Esophagus muscularis mucosa (tissue), 4 donors: ENCODE data around the gene PYCR2. TPM values are rescaled to one million over a fixed set of nuclear protein-coding genes. Genes with fewer than 3 reads are reported as not detected.
"Not testable (repeated sequence)": the region's sequence is repeated elsewhere in the genome, so short reads cannot be mapped to it uniquely, and the experiment has no call there.

ENCODE experiments used
- DNase-seq: peaks from one replicate; pipeline ENCODE4 v3.0.0-alpha.2; 2017; ENCODE audit errors: extremely low spot score
- H3K27ac ChIP-seq, 4 donors: fragments of 200-600 bp; sonication (generic); replicated peaks in 1 of 4; 1 replicate in 3 of 4; 2 replicates in 1 of 4; pipeline ENCODE4 v1.5.1; 2016 to 2019; ENCODE audit warnings: mild to moderate bottlenecking in 1 of 4
- H3K27me3 ChIP-seq, 4 donors: fragments of 200-600 bp; sonication (generic); one replicate each; pipeline versions ENCODE4 v1.5.1 to v1.6.0; 2016 to 2019
- H3K36me3 ChIP-seq, 4 donors: fragments of 200-600 bp; sonication (generic); one replicate each; pipeline ENCODE4 v1.5.1; 2016 to 2019
- H3K4me1 ChIP-seq, 4 donors: fragments of 200-600 bp; sonication (generic); one replicate each; pipeline ENCODE4 v1.5.1; 2016 to 2019
- H3K4me3 ChIP-seq, 4 donors: fragments of 200-600 bp; sonication (generic); 1 replicate in 2 of 4; 2 replicates in 2 of 4; pipeline ENCODE4 v1.5.1; 2016 to 2019; ENCODE audit warnings: mild to moderate bottlenecking in 4 of 4, moderate library complexity in 1 of 4
- H3K9me3 ChIP-seq, 4 donors: fragments of 200-600 bp; sonication (generic); 1 replicate in 3 of 4; 2 replicates in 1 of 4; pipeline ENCODE4 v1.5.1; 2016 to 2019
- CTCF ChIP-seq, 3 experiments: fragments of 200-600 bp in 2 of 3; fragments of 450-650 bp in 1 of 3; sonication (generic) in 2 of 3; IDR thresholded peaks; one replicate each; pipeline ENCODE4 v1.5.1; 2017 to 2019; ENCODE audit warnings: antibody characterized with exemption in 3 of 3, mild to moderate bottlenecking in 2 of 3, moderate library complexity in 1 of 3
- EP300 ChIP-seq: sonication (generic); formaldehyde crosslinking; IDR thresholded peaks from one replicate; pipeline ENCODE4 v1.6.1; 2017; ENCODE audit warnings: antibody characterized with exemption
- POLR2A ChIP-seq: fragments of 450-650 bp; IDR thresholded peaks from one replicate; pipeline ENCODE4 v1.6.1; 2017; ENCODE audit warnings: antibody characterized with exemption, moderate library complexity, mild to moderate bottlenecking, low read depth
- POLR2AphosphoS5 ChIP-seq, 2 donors: sonication (generic); formaldehyde crosslinking; IDR thresholded peaks; one replicate each; pipeline ENCODE4 v1.6.1; 2017; ENCODE audit warnings: antibody characterized with exemption in 2 of 2
- WGBS: methylation state at CpG from one replicate; pipeline ENCODE4 v1.1.5; 2018; 5-methylcytosine and 5-hydroxymethylcytosine counted together
- intact Hi-C: fragments of 100-400 bp; cut with DNase I; formaldehyde crosslinking; loops from one replicate; pipeline ENCODE4 v1.15.1; 2023
- total RNA-seq, 4 donors: library from RNA; depleted of rRNA; stranded (reverse); fragments of >200 nt; gene quantifications; one replicate each; pipeline versions ENCODE4 v1.1.0 to v1.2.1, GENCODE V29; 2016

Gene PYCR2
- 10 to 100 TPM; 37.4 to 73.6 (median 58.2) TPM for total RNA-seq

DNA sequence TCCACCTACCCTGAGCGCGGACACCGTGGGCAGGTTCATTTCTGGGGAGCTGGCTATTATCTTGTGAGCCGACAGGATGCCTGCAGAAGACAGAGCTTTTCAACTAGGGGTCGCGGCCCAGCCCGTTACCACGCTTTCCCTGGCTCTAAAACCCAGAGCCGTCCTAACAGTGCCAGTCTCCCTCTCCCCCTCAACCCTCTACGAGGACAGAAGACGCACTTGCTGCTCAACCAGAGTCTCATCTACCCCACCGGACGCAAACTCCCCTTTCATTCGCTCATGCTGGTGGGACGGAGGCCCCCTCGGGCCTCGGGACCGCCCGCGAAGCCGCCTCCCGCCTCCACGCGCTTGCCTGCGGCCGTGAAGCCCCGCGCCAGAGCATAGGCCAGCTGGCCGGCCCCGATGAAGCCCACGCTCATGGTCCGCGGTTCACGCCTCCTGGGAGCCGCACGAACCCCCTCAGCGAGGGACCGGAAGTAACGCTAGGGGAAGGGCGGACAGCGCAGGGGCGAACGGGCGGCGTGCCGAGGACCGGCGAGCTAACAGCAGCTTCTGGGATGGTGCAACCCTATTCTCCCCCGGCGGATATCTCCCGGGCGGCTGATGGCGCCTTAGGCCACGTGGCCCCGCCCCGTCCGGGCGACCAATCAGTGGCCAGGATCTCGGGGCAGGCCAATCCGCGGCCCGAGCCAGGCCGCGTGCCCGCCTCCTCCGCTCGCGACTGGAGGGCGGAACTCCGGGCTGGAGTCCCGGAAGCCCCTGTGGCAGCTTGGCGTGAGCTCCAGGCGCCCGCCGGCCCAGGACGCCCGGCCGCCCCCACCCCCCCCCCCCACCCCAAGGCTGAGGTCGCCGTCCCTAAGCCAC, at the start of gene PYCR2:
TSS of gene PYCR2 (minus strand) at position 559 of the 864 bp plus-strand sequence. CDS start at position 419, 140 bp downstream.
- H3K27ac ChIP-seq = peak within 1 kb of the TSS; percentile 92 to 95 (median 93)
- H3K9me3 ChIP-seq = no peaks in the 10 kb centered on the region

GRCh38 chr1:225973158-225973557, 49.1 kb upstream of the PYCR2 start:
- no peak overlapping the region for H3K4me3 ChIP-seq
- H3K4me1 ChIP-seq = peaks cover 0 to 5% (median 4%) of the 10 kb centered on the region in 4 donors
- 69% methylated on average over 5 of the region's 5 CpGs for WGBS
- H3K9me3 ChIP-seq = no peaks in the 10 kb centered on the region
- H3K27me3 ChIP-seq = no peaks in the 10 kb centered on the region
- TF ChIP-seq EP300 = no peak
- TF ChIP-seq POLR2AphosphoS5 (IDR thresholded peaks at IDR 0.05) = no peak
- no peak for TF ChIP-seq POLR2A
- no peak for TF ChIP-seq CTCF (IDR thresholded peaks at IDR 0.05)
- intact Hi-C loops = loop anchor here (10.0 kb wide), 1 partner anchor 58 kb away; no protein-coding TSS in a partner anchor
- H3K36me3 ChIP-seq = peaks cover 4 to 14% (median 8%) of the 10 kb centered on the region in 4 donors
- no peak for DNase-seq
- no peak overlapping the region for H3K27ac ChIP-seq

More for the DNA sequence above, at the start of gene PYCR2:
- Histone ChIP-seq H3K27me3 (no peaks in the 10 kb centered on the region), H3K4me3 (peak within 1 kb of the TSS; percentile 80 to 94 (median 86)), H3K4me1 (peaks cover 29 to 54% (median 37%) of the 10 kb centered on the region in 4 donors), H3K36me3 (peaks cover 0 to 29% (median 23%) of the 10 kb centered on the region in 4 donors)
- TF ChIP-seq POLR2A (peak; percentile 31), POLR2AphosphoS5 (IDR thresholded peaks at IDR 0.05) (peak; percentile 93), CTCF (IDR thresholded peaks at IDR 0.05) (no peak)
- peak; percentile 98 for DNase-seq
- under 1% methylated on average over 21 of the region's 80 CpGs for WGBS
- intact Hi-C loops = no loop called here

- Histone ChIP-seq H3K4me3 (no peak overlapping the region), H3K27ac (no peak overlapping the region), H3K4me1 (peaks cover 0 to 5% (median 4%) of the 10 kb centered on the region in 4 donors), H3K36me3 (peaks cover 2 to 8% (median 4%) of the 10 kb centered on the region in 4 donors), H3K27me3 (no peaks in the 10 kb centered on the region), H3K9me3 (no peaks in the 10 kb centered on the region)
- DNase-seq = no peak
- intact Hi-C loops = loop anchor here (10.0 kb wide), 1 partner anchor 58 kb away; no protein-coding TSS in a partner anchor
- TF ChIP-seq EP300 = no peak
- no peak for TF ChIP-seq CTCF (IDR thresholded peaks at IDR 0.05)
- no peak for TF ChIP-seq POLR2A
- TF ChIP-seq POLR2AphosphoS5 (IDR thresholded peaks at IDR 0.05) = no peak
- 91% methylated on average over 15 of the region's 15 CpGs for WGBS
These were observed 48.5 kb upstream of the PYCR2 start for GRCh38 chr1:225972344-225973152.

DNA sequence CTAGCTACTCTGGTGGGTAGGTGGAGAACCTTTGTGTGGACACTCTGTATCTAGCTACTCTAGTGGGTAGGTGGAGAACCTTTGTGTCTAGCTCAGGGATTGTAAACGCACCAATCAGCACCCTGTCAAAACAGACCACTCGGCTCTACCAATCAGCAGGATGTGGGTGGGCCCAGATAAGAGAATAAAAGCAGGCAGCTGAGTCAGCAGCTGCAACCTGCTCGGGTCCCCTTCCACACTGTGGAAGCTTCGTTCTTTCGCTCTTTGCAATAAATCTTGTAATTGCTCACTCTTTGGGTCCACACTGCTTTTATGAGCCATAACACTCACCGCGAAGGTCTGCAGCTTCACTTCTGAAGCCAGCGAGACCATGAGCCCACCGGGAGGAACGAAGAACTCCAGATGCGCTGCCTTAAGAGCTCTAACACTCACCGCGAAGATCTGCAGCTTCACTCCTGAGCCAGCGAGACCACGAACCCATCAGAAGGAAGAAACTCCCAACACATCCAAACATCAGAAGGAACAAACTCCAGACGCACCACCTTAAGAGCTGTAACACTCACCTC, 46.6 kb upstream of the PYCR2 start:
- WGBS = 90% methylated on average over 13 of the region's 16 CpGs
- H3K4me3 ChIP-seq, H3K9me3 ChIP-seq, DNase-seq, H3K27ac ChIP-seq, H3K36me3 ChIP-seq, H3K4me1 ChIP-seq, H3K27me3 ChIP-seq: not testable (repeated sequence)
- intact Hi-C loops = loop anchor here (10.0 kb wide), 1 partner anchor 56 kb away; no protein-coding TSS in a partner anchor

GRCh38 chr1:225969751-225970150, 45.7 kb upstream of the PYCR2 start:
- H3K4me1 ChIP-seq, H3K9me3 ChIP-seq, H3K27me3 ChIP-seq, H3K4me3 ChIP-seq, DNase-seq, H3K27ac ChIP-seq, H3K36me3 ChIP-seq: not testable (repeated sequence)
- intact Hi-C loops = loop anchor here (10.0 kb wide), 1 partner anchor 55 kb away; no protein-coding TSS in a partner anchor
- WGBS = 94% methylated on average over 8 of the region's 28 CpGs
